Measurements from ENCODE around the gene OR10W1.

GRCh38 chr11:58268142-58268541, at the start of gene OR10W1:
- TF ChIP-seq CTCF (IDR thresholded peaks at IDR 0.05) (no peak), POLR2A (IDR thresholded peaks at IDR 0.05) (no peak)
